ENCODE results near the gene GALK2.

DNA sequence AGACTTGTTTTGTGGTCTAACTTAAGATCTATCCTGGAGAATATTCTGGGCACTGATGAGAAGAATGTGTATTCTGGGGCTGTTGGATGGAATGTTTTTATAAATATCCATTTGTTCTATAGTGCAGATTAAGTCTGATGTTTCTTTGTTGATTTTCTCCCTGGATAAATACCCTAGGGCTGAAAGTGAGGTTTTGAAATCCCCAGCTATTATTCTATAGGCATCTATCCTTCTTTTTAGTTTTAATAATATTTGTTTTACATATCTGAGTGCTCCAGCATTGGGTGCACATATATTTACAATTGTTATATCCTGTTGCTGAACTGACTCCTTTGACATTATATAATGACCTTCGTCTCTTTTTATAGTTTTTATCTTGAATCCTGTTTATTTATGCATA is 42.9 kb downstream of the GALK2 start:
- TF ChIP-seq POLR2AphosphoS5 (IDR thresholded peaks at IDR 0.05; ENCODE audit: insufficient read depth in 1 of 2, low read depth in 1 of 2) = no peak
- TF ChIP-seq, protein P1, sequence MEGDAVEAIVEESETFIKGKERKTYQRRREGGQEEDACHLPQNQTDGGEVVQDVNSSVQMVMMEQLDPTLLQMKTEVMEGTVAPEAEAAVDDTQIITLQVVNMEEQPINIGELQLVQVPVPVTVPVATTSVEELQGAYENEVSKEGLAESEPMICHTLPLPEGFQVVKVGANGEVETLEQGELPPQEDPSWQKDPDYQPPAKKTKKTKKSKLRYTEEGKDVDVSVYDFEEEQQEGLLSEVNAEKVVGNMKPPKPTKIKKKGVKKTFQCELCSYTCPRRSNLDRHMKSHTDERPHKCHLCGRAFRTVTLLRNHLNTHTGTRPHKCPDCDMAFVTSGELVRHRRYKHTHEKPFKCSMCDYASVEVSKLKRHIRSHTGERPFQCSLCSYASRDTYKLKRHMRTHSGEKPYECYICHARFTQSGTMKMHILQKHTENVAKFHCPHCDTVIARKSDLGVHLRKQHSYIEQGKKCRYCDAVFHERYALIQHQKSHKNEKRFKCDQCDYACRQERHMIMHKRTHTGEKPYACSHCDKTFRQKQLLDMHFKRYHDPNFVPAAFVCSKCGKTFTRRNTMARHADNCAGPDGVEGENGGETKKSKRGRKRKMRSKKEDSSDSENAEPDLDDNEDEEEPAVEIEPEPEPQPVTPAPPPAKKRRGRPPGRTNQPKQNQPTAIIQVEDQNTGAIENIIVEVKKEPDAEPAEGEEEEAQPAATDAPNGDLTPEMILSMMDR (IDR thresholded peaks at IDR 0.05) = no peak
